Measurements from ENCODE around the gene P2RX3. TPM values are rescaled to one million over a fixed set of nuclear protein-coding genes. Genes with fewer than 3 reads are reported as not detected.

P2RX3 gene
- total and polyA plus RNA-seq, 4 donors, result 0.11 TPM; not detected in 3

DNA sequence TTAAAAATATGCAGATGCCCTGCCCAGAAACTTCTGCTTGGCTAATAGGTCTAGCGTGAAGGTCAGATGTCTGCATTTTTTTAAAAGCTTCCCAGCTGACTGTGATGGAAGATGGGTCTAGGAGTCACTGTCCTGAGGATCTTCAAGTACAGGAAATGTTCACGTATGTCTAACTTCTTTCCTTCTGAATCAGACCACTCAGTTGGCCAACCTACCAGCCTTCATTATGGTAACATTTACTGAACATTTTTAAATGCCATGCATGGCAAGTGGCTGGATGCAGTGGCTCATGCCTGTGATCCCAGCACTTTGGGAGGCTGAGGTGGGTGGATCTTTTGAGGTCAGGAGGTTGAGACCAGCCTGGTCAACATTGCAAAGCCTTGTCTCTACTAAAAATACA is 53.4 kb downstream of the P2RX3 start:
- WGBS, 2 donors, result 41 to 79% methylated on average over 2 of the region's 2 CpGs
- Histone ChIP-seq H3K36me3 (ENCODE audit: control insufficient read depth in 4 of 4, insufficient read depth in 4 of 4, low read length in 4 of 4) (no peaks in the 10 kb centered on the region), H3K9ac (ENCODE audit: insufficient read depth in 1 of 2, low read length in 2 of 2) (no peak overlapping the region), H3K4me1 (ENCODE audit: control insufficient read depth in 5 of 5, insufficient read depth in 5 of 5, low read length in 5 of 5) (no peaks in the 10 kb centered on the region), H3K27me3 (ENCODE audit: control insufficient read depth in 3 of 3, insufficient read depth in 3 of 3, low read length in 2 of 3) (peaks cover 0 to 10% (median 0%) of the 10 kb centered on the region in 3 donors), H3K4me3 (no peak overlapping the region), H3K27ac (ENCODE audit: low read depth in 1 of 2, low read length in 1 of 2) (no peak overlapping the region), H3K9me3 (ENCODE audit: control insufficient read depth in 4 of 4, insufficient read depth in 3 of 4, low read length in 3 of 4) (no peaks in the 10 kb centered on the region)
- no peak for DNase-seq
- TF ChIP-seq, protein P1, sequence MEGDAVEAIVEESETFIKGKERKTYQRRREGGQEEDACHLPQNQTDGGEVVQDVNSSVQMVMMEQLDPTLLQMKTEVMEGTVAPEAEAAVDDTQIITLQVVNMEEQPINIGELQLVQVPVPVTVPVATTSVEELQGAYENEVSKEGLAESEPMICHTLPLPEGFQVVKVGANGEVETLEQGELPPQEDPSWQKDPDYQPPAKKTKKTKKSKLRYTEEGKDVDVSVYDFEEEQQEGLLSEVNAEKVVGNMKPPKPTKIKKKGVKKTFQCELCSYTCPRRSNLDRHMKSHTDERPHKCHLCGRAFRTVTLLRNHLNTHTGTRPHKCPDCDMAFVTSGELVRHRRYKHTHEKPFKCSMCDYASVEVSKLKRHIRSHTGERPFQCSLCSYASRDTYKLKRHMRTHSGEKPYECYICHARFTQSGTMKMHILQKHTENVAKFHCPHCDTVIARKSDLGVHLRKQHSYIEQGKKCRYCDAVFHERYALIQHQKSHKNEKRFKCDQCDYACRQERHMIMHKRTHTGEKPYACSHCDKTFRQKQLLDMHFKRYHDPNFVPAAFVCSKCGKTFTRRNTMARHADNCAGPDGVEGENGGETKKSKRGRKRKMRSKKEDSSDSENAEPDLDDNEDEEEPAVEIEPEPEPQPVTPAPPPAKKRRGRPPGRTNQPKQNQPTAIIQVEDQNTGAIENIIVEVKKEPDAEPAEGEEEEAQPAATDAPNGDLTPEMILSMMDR (IDR thresholded peaks at IDR 0.05; ENCODE audit: control extremely low read depth, extremely low read depth), result no peak
- no peak for ATAC-seq (ENCODE audit: insufficient read depth, low FRiP score)

DNA sequence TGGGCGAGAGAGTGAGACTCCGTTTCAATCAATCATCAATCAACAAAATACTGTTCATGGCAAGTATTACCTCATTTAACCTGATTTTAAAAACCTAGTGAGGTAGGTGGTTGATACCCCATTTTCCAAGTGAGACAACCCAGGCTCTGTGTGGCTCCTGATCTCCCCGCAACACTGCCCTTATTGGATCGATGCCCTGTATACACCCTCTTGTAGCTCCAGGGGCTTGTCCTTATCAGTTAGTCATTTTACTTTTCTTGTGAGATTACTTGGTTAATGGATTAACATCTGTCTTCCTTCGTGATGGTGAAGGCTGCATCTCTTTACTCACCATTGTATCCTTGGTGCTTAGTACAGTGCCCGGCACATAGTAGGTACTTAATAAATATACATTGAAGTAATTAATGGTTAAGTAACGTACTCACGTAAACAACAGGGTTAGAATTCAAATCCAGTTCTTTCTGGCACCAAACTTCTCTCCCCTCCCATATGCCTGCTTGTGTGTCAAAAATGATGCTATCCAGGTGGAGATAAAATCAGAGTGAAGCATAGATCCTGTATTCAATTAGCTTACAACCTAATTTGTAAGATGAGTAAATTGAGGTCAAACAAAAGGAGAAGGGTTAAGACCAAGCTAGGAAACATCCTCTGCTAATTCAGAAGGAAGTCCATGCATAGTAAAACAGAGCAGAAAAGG is 54.1 kb downstream of the P2RX3 start:
- H3K27me3 ChIP-seq (ENCODE audit: control insufficient read depth in 3 of 3, insufficient read depth in 3 of 3, low read length in 2 of 3), result peaks cover 0 to 10% (median 0%) of the 10 kb centered on the region in 3 donors
- no peak overlapping the region for H3K4me3 ChIP-seq
- no peak overlapping the region for H3K27ac ChIP-seq (ENCODE audit: low read depth in 1 of 2, low read length in 1 of 2)
- H3K4me1 ChIP-seq (ENCODE audit: control insufficient read depth in 5 of 5, insufficient read depth in 5 of 5, low read length in 5 of 5), result no peaks in the 10 kb centered on the region
- H3K9me3 ChIP-seq (ENCODE audit: control insufficient read depth in 4 of 4, insufficient read depth in 3 of 4, low read length in 3 of 4), result no peaks in the 10 kb centered on the region
- 81 to 92% methylated on average over 8 of the region's 8 CpGs for WGBS, 2 donors
- TF ChIP-seq, protein P1 (IDR thresholded peaks at IDR 0.05; ENCODE audit: control extremely low read depth, extremely low read depth), result no peak
- H3K9ac ChIP-seq (ENCODE audit: insufficient read depth in 1 of 2, low read length in 2 of 2), result no peak overlapping the region
- no peaks in the 10 kb centered on the region for H3K36me3 ChIP-seq (ENCODE audit: control insufficient read depth in 4 of 4, insufficient read depth in 4 of 4, low read length in 4 of 4)
- no peak for DNase-seq
- ATAC-seq (ENCODE audit: insufficient read depth, low FRiP score), result no peak

DNA sequence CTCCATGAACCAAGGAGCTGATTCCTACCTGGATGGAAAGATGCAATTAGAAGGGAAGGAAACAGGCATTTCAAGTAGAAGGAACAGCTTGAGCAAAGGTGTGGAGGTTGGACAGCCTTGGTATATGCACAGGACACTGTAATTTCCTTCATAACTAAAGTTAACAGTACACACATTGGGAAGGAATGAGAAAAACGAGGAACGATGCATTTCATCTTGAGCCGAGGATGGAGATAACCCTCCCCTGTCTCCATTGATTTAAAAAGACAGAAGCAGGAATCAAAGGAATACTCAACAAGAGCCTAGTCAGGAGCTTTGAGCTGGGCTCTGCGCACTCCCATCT is 54.6 kb downstream of the P2RX3 start:
- Histone ChIP-seq H3K4me1 (ENCODE audit: control insufficient read depth in 5 of 5, insufficient read depth in 5 of 5, low read length in 5 of 5) (no peaks in the 10 kb centered on the region), H3K4me3 (no peak overlapping the region), H3K9ac (ENCODE audit: insufficient read depth in 1 of 2, low read length in 2 of 2) (no peak overlapping the region), H3K9me3 (ENCODE audit: control insufficient read depth in 4 of 4, insufficient read depth in 3 of 4, low read length in 3 of 4) (no peaks in the 10 kb centered on the region), H3K27me3 (ENCODE audit: control insufficient read depth in 3 of 3, insufficient read depth in 3 of 3, low read length in 2 of 3) (peaks cover 0 to 10% (median 0%) of the 10 kb centered on the region in 3 donors), H3K36me3 (ENCODE audit: control insufficient read depth in 4 of 4, insufficient read depth in 4 of 4, low read length in 4 of 4) (no peaks in the 10 kb centered on the region), H3K27ac (ENCODE audit: low read depth in 1 of 2, low read length in 1 of 2) (no peak overlapping the region)
- no peak for ATAC-seq (ENCODE audit: insufficient read depth, low FRiP score)
- TF ChIP-seq, protein P1 (IDR thresholded peaks at IDR 0.05; ENCODE audit: control extremely low read depth, extremely low read depth), result no peak
- DNase-seq, result no peak
- WGBS, 2 donors, result 88 to 93% methylated on average over 4 of the region's 4 CpGs

Measured in lung (tissue), 12 donors.